Activated CD4-positive, alpha-beta memory T cell treated with anti-CD3 and anti-CD28 coated beads for 36 hours (primary cell): ENCODE data around the gene PGM2. TPM values are rescaled to one million over a fixed set of nuclear protein-coding genes. Genes with fewer than 3 reads are reported as not detected.

ENCODE experiments used
- CTCF ChIA-PET: fragments of 350-600 bp; sonication (Branson Sonifier 250); formaldehyde crosslinking; loops from one replicate; lab custom pipeline; 2021; ENCODE audit warnings: antibody characterized with exemption, inconsistent platforms; lab: Charles Lee
- POLR2A ChIA-PET: fragments of 350-600 bp; sonication (Branson Sonifier 250); formaldehyde crosslinking; loops from one replicate; lab custom pipeline; 2021; ENCODE audit warnings: antibody characterized with exemption; lab: Charles Lee
- DNase-seq: peaks from one replicate; pipeline ENCODE4 v3.0.0-alpha.2; 2020
- H3K27ac Mint-ChIP-seq: one replicate; pipeline ENCODE4 v1.8.0; 2021; ENCODE audit warnings: mixed read lengths
- H3K27me3 Mint-ChIP-seq: one replicate; pipeline ENCODE4 v1.8.0; 2021; ENCODE audit warnings: mixed read lengths
- H3K36me3 Mint-ChIP-seq: one replicate; pipeline ENCODE4 v1.8.0; 2021; ENCODE audit warnings: mixed read lengths
- H3K4me1 Mint-ChIP-seq: one replicate; pipeline ENCODE4 v1.8.0; 2021; ENCODE audit warnings: low read depth, mixed read lengths
- H3K4me3 Mint-ChIP-seq: one replicate; pipeline ENCODE4 v1.8.0; 2021; ENCODE audit warnings: mild to moderate bottlenecking, mixed read lengths
- H3K9me3 Mint-ChIP-seq: one replicate; pipeline ENCODE4 v1.8.0; 2021; ENCODE audit warnings: mixed read lengths
- intact Hi-C: fragments of 100-400 bp; cut with micrococcal nuclease; formaldehyde crosslinking; loops from one replicate; pipeline ENCODE4 v1.15.1; 2023
- total RNA-seq, 2 experiments: library from RNA; stranded (reverse); gene quantifications; one replicate each; pipeline ENCODE4 v1.2.3, GENCODE V29; 2021

PGM2 gene
- total RNA-seq, 2 experiments from 2014 or later = 65.7 to 66.0 TPM

- ChIA-PET CTCF (interaction anchor here (1.0 kb wide), 1 partner anchor 198 kb away, joined by 3 read pairs; no protein-coding TSS in a partner anchor), POLR2A (interaction anchor here (1.1 kb wide), 1 partner anchor 54 kb away, joined by 3 read pairs; no protein-coding TSS in a partner anchor)
- H3K4me1 Mint-ChIP-seq = peaks cover 28% of the 10 kb centered on the region
- no peak for DNase-seq
- H3K27me3 Mint-ChIP-seq = no peaks in the 10 kb centered on the region
- no peak overlapping the region for H3K4me3 Mint-ChIP-seq
- H3K9me3 Mint-ChIP-seq = no peaks in the 10 kb centered on the region
- peaks cover 35% of the 10 kb centered on the region for H3K36me3 Mint-ChIP-seq
- no peak overlapping the region for H3K27ac Mint-ChIP-seq
- intact Hi-C loops = no loop called here
These were observed 11.0 kb downstream of the PGM2 start for GRCh38 chr4:37837446-37837845.

GRCh38 chr4:37839426-37839825, 12.9 kb downstream of the PGM2 start:
- Mint-ChIP-seq H3K4me3 (no peak overlapping the region), H3K4me1 (peaks cover 28% of the 10 kb centered on the region), H3K9me3 (no peaks in the 10 kb centered on the region), H3K27me3 (no peaks in the 10 kb centered on the region), H3K27ac (no peak overlapping the region), H3K36me3 (peaks cover 42% of the 10 kb centered on the region)
- intact Hi-C loops = no loop called here
- DNase-seq = no peak
- CTCF ChIA-PET = no interaction called here
- POLR2A ChIA-PET = no interaction called here

- no peaks in the 10 kb centered on the region for H3K27me3 Mint-ChIP-seq
- CTCF ChIA-PET = interaction anchor here (0.8 to 1.8 kb wide), 2 partner anchors 14 to 41 kb away, joined by 3 to 4 read pairs; no protein-coding TSS in a partner anchor
- no peak for DNase-seq
- no peak overlapping the region for H3K4me3 Mint-ChIP-seq
- intact Hi-C loops = no loop called here
- POLR2A ChIA-PET = no interaction called here
- H3K9me3 Mint-ChIP-seq = no peaks in the 10 kb centered on the region
- H3K27ac Mint-ChIP-seq = no peak overlapping the region
- no peaks in the 10 kb centered on the region for H3K4me1 Mint-ChIP-seq
- peaks cover 48% of the 10 kb centered on the region for H3K36me3 Mint-ChIP-seq
These were observed 17.7 kb downstream of the PGM2 start for GRCh38 chr4:37844204-37844603.

GRCh38 chr4:37845201-37845600, 18.7 kb downstream of the PGM2 start:
- POLR2A ChIA-PET = no interaction called here
- intact Hi-C loops = no loop called here
- no peak for DNase-seq
- H3K4me3 Mint-ChIP-seq = no peak overlapping the region
- H3K4me1 Mint-ChIP-seq = no peaks in the 10 kb centered on the region
- H3K9me3 Mint-ChIP-seq = no peaks in the 10 kb centered on the region
- H3K36me3 Mint-ChIP-seq = peaks cover 49% of the 10 kb centered on the region
- CTCF ChIA-PET = no interaction called here
- H3K27me3 Mint-ChIP-seq = no peaks in the 10 kb centered on the region
- no peak overlapping the region for H3K27ac Mint-ChIP-seq

GRCh38 chr4:37847311-37847884, 20.9 kb downstream of the PGM2 start:
- CTCF ChIA-PET = interaction anchor here (1.0 kb wide), 1 partner anchor 56 kb away, joined by 3 read pairs; no protein-coding TSS in a partner anchor

GRCh38 chr4:37852376-37852775, 25.9 kb downstream of the PGM2 start:
- ChIA-PET POLR2A (no interaction called here), CTCF (interaction anchor here (0.9 kb wide), 1 partner anchor 183 kb away, joined by 3 read pairs; no protein-coding TSS in a partner anchor)
- H3K4me3 Mint-ChIP-seq = no peak overlapping the region
- peaks cover 52% of the 10 kb centered on the region for H3K36me3 Mint-ChIP-seq
- H3K27ac Mint-ChIP-seq = no peak overlapping the region
- H3K4me1 Mint-ChIP-seq = no peaks in the 10 kb centered on the region
- DNase-seq = no peak
- no peaks in the 10 kb centered on the region for H3K27me3 Mint-ChIP-seq
- H3K9me3 Mint-ChIP-seq = no peaks in the 10 kb centered on the region
- intact Hi-C loops = no loop called here

More at GRCh38 chr4:37847311-37847884, 20.9 kb downstream of the PGM2 start:
- H3K9me3 Mint-ChIP-seq = no peaks in the 10 kb centered on the region
- H3K4me3 Mint-ChIP-seq = no peak overlapping the region
- peaks cover 50% of the 10 kb centered on the region for H3K36me3 Mint-ChIP-seq
- POLR2A ChIA-PET = interaction anchor here (1.0 kb wide), 1 partner anchor 21 kb away, joined by 3 read pairs; the partner anchor contains the start of gene PGM2
- intact Hi-C loops = no loop called here
- no peaks in the 10 kb centered on the region for H3K4me1 Mint-ChIP-seq
- DNase-seq = no peak
- no peaks in the 10 kb centered on the region for H3K27me3 Mint-ChIP-seq
- no peak overlapping the region for H3K27ac Mint-ChIP-seq

- Mint-ChIP-seq H3K36me3 (peaks cover 34% of the 10 kb centered on the region), H3K4me3 (no peak overlapping the region), H3K4me1 (no peaks in the 10 kb centered on the region), H3K9me3 (no peaks in the 10 kb centered on the region), H3K27me3 (no peaks in the 10 kb centered on the region), H3K27ac (no peak overlapping the region)
- intact Hi-C loops = no loop called here
- DNase-seq = no peak
- CTCF ChIA-PET = interaction anchor here (1.1 kb wide), 1 partner anchor 14 kb away, joined by 3 read pairs; no protein-coding TSS in a partner anchor
- POLR2A ChIA-PET = interaction anchor here (0.8 kb wide), 1 partner anchor 33 kb away, joined by 4 read pairs; no protein-coding TSS in a partner anchor
These were observed 31.6 kb downstream of the PGM2 start for GRCh38 chr4:37858112-37858511.

GRCh38 chr4:37858872-37859271, 32.4 kb downstream of the PGM2 start:
- POLR2A ChIA-PET = no interaction called here

GRCh38 chr4:37860266-37860665, 33.8 kb downstream of the PGM2 start:
- Mint-ChIP-seq H3K4me1 (no peaks in the 10 kb centered on the region), H3K36me3 (peaks cover 25% of the 10 kb centered on the region), H3K9me3 (no peaks in the 10 kb centered on the region), H3K27me3 (no peaks in the 10 kb centered on the region), H3K27ac (no peak overlapping the region), H3K4me3 (no peak overlapping the region)
- CTCF ChIA-PET = interaction anchor here (1.9 kb wide), 1 partner anchor 175 kb away, joined by 6 read pairs; no protein-coding TSS in a partner anchor
- intact Hi-C loops = no loop called here
- no peak for DNase-seq
- POLR2A ChIA-PET = no interaction called here

More at GRCh38 chr4:37858872-37859271, 32.4 kb downstream of the PGM2 start:
- intact Hi-C loops = no loop called here
- Mint-ChIP-seq H3K27me3 (no peaks in the 10 kb centered on the region), H3K4me3 (no peak overlapping the region), H3K9me3 (no peaks in the 10 kb centered on the region), H3K36me3 (peaks cover 32% of the 10 kb centered on the region), H3K27ac (no peak overlapping the region), H3K4me1 (no peaks in the 10 kb centered on the region)
- no peak for DNase-seq
- CTCF ChIA-PET = no interaction called here

- intact Hi-C loops = no loop called here
- CTCF ChIA-PET = no interaction called here
- Mint-ChIP-seq H3K27ac (no peak overlapping the region), H3K4me3 (no peak overlapping the region), H3K4me1 (no peaks in the 10 kb centered on the region), H3K36me3 (peaks cover 28% of the 10 kb centered on the region), H3K27me3 (no peaks in the 10 kb centered on the region), H3K9me3 (no peaks in the 10 kb centered on the region)
- DNase-seq = no peak
- POLR2A ChIA-PET = interaction anchor here (2.5 kb wide), 1 partner anchor 28 kb away, joined by 5 read pairs; the partner anchor contains the start of gene TBC1D1
These were observed 36.5 kb downstream of the PGM2 start for GRCh38 chr4:37862961-37863360.

GRCh38 chr4:37864786-37865185, 38.3 kb downstream of the PGM2 start:
- no peak overlapping the region for H3K4me3 Mint-ChIP-seq
- no peaks in the 10 kb centered on the region for H3K27me3 Mint-ChIP-seq
- H3K27ac Mint-ChIP-seq = no peak overlapping the region
- intact Hi-C loops = no loop called here
- peaks cover 30% of the 10 kb centered on the region for H3K36me3 Mint-ChIP-seq
- no peaks in the 10 kb centered on the region for H3K4me1 Mint-ChIP-seq
- no peak for DNase-seq
- H3K9me3 Mint-ChIP-seq = no peaks in the 10 kb centered on the region
- ChIA-PET CTCF (no interaction called here), POLR2A (interaction anchor here (2.5 kb wide), 1 partner anchor 27 kb away, joined by 5 read pairs; the partner anchor contains the start of gene TBC1D1)

GRCh38 chr4:37865450-37865849, 39.0 kb downstream of the PGM2 start:
- no peak for DNase-seq
- H3K4me3 Mint-ChIP-seq = no peak overlapping the region
- CTCF ChIA-PET = interaction anchor here (1.3 kb wide), 1 partner anchor 21 kb away, joined by 3 read pairs; no protein-coding TSS in a partner anchor
- H3K9me3 Mint-ChIP-seq = no peaks in the 10 kb centered on the region
- no peak overlapping the region for H3K27ac Mint-ChIP-seq
- POLR2A ChIA-PET = interaction anchor here (2.5 kb wide), 1 partner anchor 26 kb away, joined by 5 read pairs; the partner anchor contains the start of gene TBC1D1
- no peaks in the 10 kb centered on the region for H3K27me3 Mint-ChIP-seq
- intact Hi-C loops = no loop called here
- peaks cover 30% of the 10 kb centered on the region for H3K36me3 Mint-ChIP-seq
- no peaks in the 10 kb centered on the region for H3K4me1 Mint-ChIP-seq
